HUES64 (cell line): ENCODE measurements around the gene TET2.

ENCODE experiments used
- H3K27ac ChIP-seq: 2 replicates; pipeline ENCODE4 v1.7.0; 2013; ENCODE audit warnings: low read depth, low read length, inconsistent platforms
- H3K27me3 ChIP-seq: 2 replicates; pipeline ENCODE4 v1.6.1; 2013; ENCODE audit warnings: mild to moderate bottlenecking, low read length; ENCODE audit not compliant: insufficient read depth
- H3K36me3 ChIP-seq: 2 replicates; pipeline ENCODE4 v1.6.1; 2013; ENCODE audit warnings: mild to moderate bottlenecking, low read length; ENCODE audit not compliant: insufficient read depth
- H3K4me1 ChIP-seq: 2 replicates; pipeline ENCODE4 v1.6.1; 2013; ENCODE audit warnings: mild to moderate bottlenecking, low read length, moderate library complexity; ENCODE audit not compliant: insufficient read depth
- H3K4me3 ChIP-seq: 2 replicates; pipeline ENCODE4 v1.5.1; 2013; ENCODE audit warnings: mild to moderate bottlenecking, low read length, moderate library complexity
- H3K9ac ChIP-seq: 2 replicates; pipeline ENCODE4 v1.6.1; 2013; ENCODE audit warnings: mild to moderate bottlenecking, low read depth, low read length
- H3K9me3 ChIP-seq: 2 replicates; pipeline ENCODE4 v1.6.1; 2013; ENCODE audit warnings: low read depth, low read length; ENCODE audit not compliant: insufficient read depth
- WGBS: fragments of 150-250, 120-280 bp; methylation state at CpG from one replicate; pipeline ENCODE4 v1.1.7; 2013; ENCODE audit warnings: missing lambda C conversion rate; 5-methylcytosine and 5-hydroxymethylcytosine counted together

Gene TET2

GRCh38 chr4:105236916-105237311, 90.2 kb downstream of the TET2 start:
- Histone ChIP-seq H3K27ac (no peak overlapping the region), H3K36me3 (no peaks in the 10 kb centered on the region), H3K9me3 (no peaks in the 10 kb centered on the region), H3K4me1 (peaks cover 8% of the 10 kb centered on the region; the same call in 1 of the 2 replicates), H3K4me3 (no peak overlapping the region), H3K9ac (no peak overlapping the region), H3K27me3 (no peaks in the 10 kb centered on the region)
- 93% methylated on average over 2 of the region's 2 CpGs for WGBS

DNA sequence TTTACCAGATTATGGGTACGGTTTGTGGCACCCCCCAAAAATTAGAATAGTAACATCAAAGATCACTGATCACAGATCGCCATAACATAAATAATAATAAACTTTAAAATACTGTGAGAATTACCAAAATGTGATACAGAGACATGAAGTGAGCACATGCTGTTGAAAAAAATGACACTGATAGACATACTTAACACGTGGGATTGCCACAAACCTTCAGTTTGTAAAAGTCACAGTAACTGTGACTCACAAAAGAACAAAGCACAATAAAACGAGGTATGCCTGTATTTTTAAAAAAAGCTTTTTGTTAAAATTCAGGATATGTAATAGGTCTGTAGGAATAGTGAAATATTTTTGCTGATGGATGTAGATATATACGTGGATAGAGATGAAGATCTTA, 93.4 kb downstream of the TET2 start:
- 89% methylated on average over 4 of the region's 5 CpGs for WGBS
- H3K9ac ChIP-seq: no peak overlapping the region
- H3K36me3 ChIP-seq: no peaks in the 10 kb centered on the region

GRCh38 chr4:105241451-105241850, 94.8 kb downstream of the TET2 start:
- H3K4me3 ChIP-seq: no peak overlapping the region
- no peak overlapping the region for H3K27ac ChIP-seq
- WGBS: 93% methylated on average over 4 of the region's 4 CpGs
- H3K9ac ChIP-seq: no peak overlapping the region
- H3K4me1 ChIP-seq: no peaks in the 10 kb centered on the region; the same call in 1 of the 2 replicates
- H3K9me3 ChIP-seq: no peaks in the 10 kb centered on the region
- H3K27me3 ChIP-seq: no peaks in the 10 kb centered on the region
- H3K36me3 ChIP-seq: no peaks in the 10 kb centered on the region

More for the DNA sequence above, 93.4 kb downstream of the TET2 start:
- Histone ChIP-seq H3K27ac (no peak overlapping the region), H3K4me3 (no peak overlapping the region), H3K4me1 (no peaks in the 10 kb centered on the region), H3K27me3 (no peaks in the 10 kb centered on the region), H3K9me3 (no peaks in the 10 kb centered on the region)

- H3K27me3 ChIP-seq: no peaks in the 10 kb centered on the region
- no peaks in the 10 kb centered on the region; the same call in 1 of the 2 replicates for H3K4me1 ChIP-seq
- no peak overlapping the region for H3K4me3 ChIP-seq
- no peak overlapping the region for H3K27ac ChIP-seq
- H3K9me3 ChIP-seq: no peaks in the 10 kb centered on the region
- no peak overlapping the region for H3K9ac ChIP-seq
- WGBS: 92% methylated on average over 13 of the region's 13 CpGs
- H3K36me3 ChIP-seq: no peaks in the 10 kb centered on the region
These were observed 96.8 kb downstream of the TET2 start for GRCh38 chr4:105243446-105243845.

- Histone ChIP-seq H3K27ac (no peak overlapping the region), H3K36me3 (no peaks in the 10 kb centered on the region), H3K9me3 (no peaks in the 10 kb centered on the region), H3K9ac (no peak overlapping the region), H3K27me3 (no peaks in the 10 kb centered on the region), H3K4me3 (no peak overlapping the region), H3K4me1 (no peaks in the 10 kb centered on the region; the same call in 1 of the 2 replicates)
- WGBS: 100% methylated on average over 1 of the region's 1 CpG
These were observed 100.0 kb downstream of the TET2 start for GRCh38 chr4:105246712-105247111.

GRCh38 chr4:105248613-105249012, 101.9 kb downstream of the TET2 start:
- WGBS: 69% methylated on average over 1 of the region's 1 CpG
- Histone ChIP-seq H3K9me3 (no peaks in the 10 kb centered on the region), H3K9ac (no peak overlapping the region), H3K4me1 (no peaks in the 10 kb centered on the region; the same call in 1 of the 2 replicates), H3K27me3 (no peaks in the 10 kb centered on the region), H3K36me3 (no peaks in the 10 kb centered on the region), H3K27ac (no peak overlapping the region), H3K4me3 (no peak overlapping the region)

DNA sequence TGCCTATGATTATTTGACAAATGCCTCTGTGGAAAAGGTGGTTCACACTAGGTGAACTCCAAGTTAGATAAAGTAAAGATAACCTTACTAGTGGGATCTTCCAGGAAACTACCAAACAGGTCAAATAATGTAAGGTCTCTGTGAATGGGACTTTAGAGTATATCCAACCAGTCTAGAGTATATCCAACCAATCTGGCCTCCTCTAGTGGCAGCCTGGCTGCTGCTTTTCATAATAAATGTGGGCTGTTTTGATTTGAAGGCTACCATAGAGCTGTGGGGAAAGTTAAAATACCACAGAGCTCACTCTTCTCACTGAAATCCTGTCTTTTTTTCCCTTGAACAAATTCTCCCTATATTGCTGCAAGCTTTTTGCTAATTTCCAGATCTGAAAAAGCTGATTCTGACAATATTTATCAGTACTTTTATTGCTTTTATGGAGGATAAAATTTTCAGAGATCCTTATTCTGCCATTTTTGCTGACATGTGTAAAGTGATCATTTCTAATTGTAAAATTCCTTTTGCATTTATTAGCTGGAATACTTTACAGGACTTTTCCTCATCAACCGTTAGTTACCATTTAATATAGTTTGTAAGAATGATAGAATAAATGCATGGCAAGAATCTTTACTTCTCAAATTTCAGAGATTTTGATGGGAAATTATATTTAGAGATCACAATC, 111.3 kb downstream of the TET2 start:
- Histone ChIP-seq H3K4me3 (no peak overlapping the region), H3K27ac (no peak overlapping the region), H3K9ac (no peak overlapping the region), H3K4me1 (no peaks in the 10 kb centered on the region), H3K27me3 (no peaks in the 10 kb centered on the region), H3K36me3 (no peaks in the 10 kb centered on the region), H3K9me3 (no peaks in the 10 kb centered on the region)
- WGBS: no CpG with 5 or more reads among the region's 1 CpG

- Histone ChIP-seq H3K4me3 (no peak overlapping the region), H3K36me3 (no peaks in the 10 kb centered on the region; the same call in 1 of the 2 replicates), H3K9me3 (no peaks in the 10 kb centered on the region), H3K27me3 (no peaks in the 10 kb centered on the region), H3K27ac (no peak overlapping the region), H3K9ac (no peak overlapping the region), H3K4me1 (no peaks in the 10 kb centered on the region)
- WGBS: 96% methylated on average over 1 of the region's 2 CpGs
These were observed 119.0 kb downstream of the TET2 start for GRCh38 chr4:105265689-105266088.

DNA sequence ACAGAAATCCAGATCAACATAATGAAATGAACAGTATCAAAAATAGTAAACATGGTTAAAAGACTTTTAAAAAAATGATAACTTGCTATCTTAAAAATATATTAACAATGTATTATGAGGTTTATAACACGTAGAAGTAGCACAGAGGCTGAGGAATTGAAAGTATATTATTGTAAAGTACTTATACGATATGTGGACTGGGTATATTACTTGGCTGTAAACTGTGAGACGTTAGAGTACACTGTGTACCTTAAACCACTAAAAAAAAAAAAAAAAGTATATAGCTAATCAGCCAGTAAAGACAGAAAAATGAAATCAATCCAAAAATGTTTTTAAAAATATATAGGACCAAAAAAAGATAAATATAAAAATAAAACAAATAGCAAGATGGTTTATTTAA, 120.6 kb downstream of the TET2 start:
- H3K9ac ChIP-seq: no peak overlapping the region
- no peaks in the 10 kb centered on the region; the same call in 1 of the 2 replicates for H3K36me3 ChIP-seq
- no peak overlapping the region for H3K27ac ChIP-seq
- 95% methylated on average over 3 of the region's 3 CpGs for WGBS
- H3K4me1 ChIP-seq: no peaks in the 10 kb centered on the region
- H3K27me3 ChIP-seq: no peaks in the 10 kb centered on the region
- no peaks in the 10 kb centered on the region for H3K9me3 ChIP-seq
- H3K4me3 ChIP-seq: no peak overlapping the region

DNA sequence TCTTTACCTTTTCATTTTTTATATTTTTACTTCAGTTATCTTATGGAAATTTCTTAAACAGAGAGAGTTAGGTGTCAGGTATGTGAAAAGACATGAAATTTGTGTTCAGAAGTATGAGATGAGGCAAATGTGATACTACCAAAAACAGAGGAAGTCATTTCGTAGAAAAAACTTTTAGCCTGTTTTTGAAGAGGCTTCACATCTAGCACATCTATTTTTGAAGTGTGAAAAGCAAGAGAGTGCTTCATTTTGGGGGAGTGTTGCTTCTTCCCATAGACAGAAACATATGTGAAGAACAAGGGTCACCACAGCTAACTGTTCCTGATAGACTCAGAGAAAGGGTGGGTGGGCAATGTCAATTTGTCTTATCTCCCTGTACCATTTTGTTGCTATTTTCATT, 125.3 kb downstream of the TET2 start:
- no peaks in the 10 kb centered on the region for H3K27me3 ChIP-seq
- WGBS: 95% methylated on average over 1 of the region's 1 CpG
- H3K4me3 ChIP-seq: no peak overlapping the region
- no peaks in the 10 kb centered on the region; the same call in 1 of the 2 replicates for H3K36me3 ChIP-seq
- no peaks in the 10 kb centered on the region for H3K9me3 ChIP-seq
- no peaks in the 10 kb centered on the region for H3K4me1 ChIP-seq
- H3K9ac ChIP-seq: no peak overlapping the region
- no peak overlapping the region for H3K27ac ChIP-seq

- Histone ChIP-seq H3K27me3 (no peaks in the 10 kb centered on the region), H3K9me3 (no peaks in the 10 kb centered on the region), H3K36me3 (no peaks in the 10 kb centered on the region; the same call in 1 of the 2 replicates), H3K27ac (no peak overlapping the region), H3K4me3 (no peak overlapping the region), H3K4me1 (no peaks in the 10 kb centered on the region), H3K9ac (no peak overlapping the region)
- 100% methylated on average over 1 of the region's 1 CpG for WGBS
These were observed 126.6 kb downstream of the TET2 start for GRCh38 chr4:105273230-105273629.

DNA sequence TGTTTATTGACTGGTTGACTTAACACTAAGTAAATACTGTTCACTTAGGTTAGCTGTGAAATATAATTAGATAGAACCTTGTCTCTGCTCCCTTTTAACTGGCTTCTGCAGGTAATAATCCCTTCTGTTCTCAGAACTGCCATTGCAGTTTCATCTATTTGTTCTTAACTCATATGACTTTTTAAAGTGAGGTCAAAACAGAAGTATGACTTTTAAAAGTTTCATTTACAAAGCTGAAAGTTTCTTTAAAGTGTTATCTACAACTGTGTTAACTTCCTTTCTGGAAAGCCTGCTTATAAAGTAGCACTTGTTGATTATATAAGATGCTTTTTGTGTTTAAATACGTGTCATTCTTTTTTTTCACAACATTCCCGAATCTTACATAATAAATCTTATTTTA, 127.4 kb downstream of the TET2 start:
- H3K27me3 ChIP-seq: no peaks in the 10 kb centered on the region
- no CpG with 5 or more reads among the region's 2 CpGs for WGBS
- H3K9me3 ChIP-seq: no peaks in the 10 kb centered on the region
- no peak overlapping the region for H3K9ac ChIP-seq
- H3K4me3 ChIP-seq: no peak overlapping the region
- H3K36me3 ChIP-seq: no peaks in the 10 kb centered on the region; the same call in 1 of the 2 replicates
- H3K27ac ChIP-seq: no peak overlapping the region
- no peaks in the 10 kb centered on the region for H3K4me1 ChIP-seq
